NT2/D1 (cell line): ENCODE data around the gene STK24.

Experiments
- DNase-seq: peaks from one replicate; pipeline ENCODE4 v3.0.0-alpha.2; 2011; ENCODE audit warnings: low read depth, low spot score
- H3K27me3 ChIP-seq: 2 replicates; pipeline ENCODE4 v1.6.0; 2011; ENCODE audit warnings: mild to moderate bottlenecking; ENCODE audit not compliant: insufficient read length, insufficient read depth
- H3K36me3 ChIP-seq: 2 replicates; pipeline ENCODE4 v1.6.1; 2011; ENCODE audit warnings: mild to moderate bottlenecking, low read length, mixed read lengths; ENCODE audit not compliant: insufficient read depth, insufficient read length
- H3K4me1 ChIP-seq: 2 replicates; pipeline ENCODE4 v1.5.1; 2011; ENCODE audit not compliant: insufficient read depth, insufficient read length
- H3K4me3 ChIP-seq: 2 replicates; pipeline ENCODE4 v1.5.1; 2011; ENCODE audit warnings: low read depth; ENCODE audit not compliant: insufficient read length
- H3K9ac ChIP-seq: 2 replicates; pipeline ENCODE4 v1.6.0; 2011; ENCODE audit warnings: low read depth; ENCODE audit not compliant: insufficient read length
- H3K9me3 ChIP-seq: 2 replicates; pipeline ENCODE4 v1.5.1; 2011; ENCODE audit warnings: mild to moderate bottlenecking, low read length; ENCODE audit not compliant: insufficient read depth
- SUZ12 ChIP-seq: IDR thresholded peaks from 2 replicates; pipeline ENCODE4 v1.6.1; 2011; ENCODE audit not compliant: insufficient read length, insufficient read depth; ENCODE audit errors: extremely low read depth
- YY1 ChIP-seq: IDR thresholded peaks from 2 replicates; pipeline ENCODE4 v1.6.1; 2011; ENCODE audit not compliant: insufficient read length, insufficient read depth
- ZNF274 ChIP-seq: IDR thresholded peaks from 2 replicates; pipeline ENCODE4 v1.6.1; 2011; ENCODE audit warnings: mild to moderate bottlenecking, low read depth, low read length

The STK24 gene

DNA sequence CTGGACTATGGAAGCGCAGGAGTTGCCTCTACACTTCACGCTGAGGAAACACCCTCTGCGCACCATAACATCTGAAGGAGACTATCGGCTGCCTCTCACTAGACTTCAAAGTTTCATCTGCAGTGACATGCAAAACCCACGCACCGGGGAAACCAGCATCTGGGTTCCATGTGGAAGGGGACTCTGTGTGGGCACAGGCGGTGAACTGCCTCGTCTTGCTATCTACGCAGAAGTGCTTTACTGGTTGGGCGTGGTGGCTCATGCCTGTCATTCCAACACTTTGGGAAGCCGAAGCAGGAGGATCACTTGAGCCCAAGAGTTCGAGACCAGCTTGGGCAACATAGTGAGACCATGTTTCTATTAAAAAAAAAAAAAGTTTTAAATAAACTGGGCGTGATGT, 116.4 kb downstream of the STK24 start:
- Histone ChIP-seq H3K4me3 (no peak overlapping the region), H3K36me3 (peaks cover 82% of the 10 kb centered on the region)
- TF ChIP-seq ZNF274, result no peak
- TF ChIP-seq YY1, result no peak
- TF ChIP-seq SUZ12, result no peak

DNA sequence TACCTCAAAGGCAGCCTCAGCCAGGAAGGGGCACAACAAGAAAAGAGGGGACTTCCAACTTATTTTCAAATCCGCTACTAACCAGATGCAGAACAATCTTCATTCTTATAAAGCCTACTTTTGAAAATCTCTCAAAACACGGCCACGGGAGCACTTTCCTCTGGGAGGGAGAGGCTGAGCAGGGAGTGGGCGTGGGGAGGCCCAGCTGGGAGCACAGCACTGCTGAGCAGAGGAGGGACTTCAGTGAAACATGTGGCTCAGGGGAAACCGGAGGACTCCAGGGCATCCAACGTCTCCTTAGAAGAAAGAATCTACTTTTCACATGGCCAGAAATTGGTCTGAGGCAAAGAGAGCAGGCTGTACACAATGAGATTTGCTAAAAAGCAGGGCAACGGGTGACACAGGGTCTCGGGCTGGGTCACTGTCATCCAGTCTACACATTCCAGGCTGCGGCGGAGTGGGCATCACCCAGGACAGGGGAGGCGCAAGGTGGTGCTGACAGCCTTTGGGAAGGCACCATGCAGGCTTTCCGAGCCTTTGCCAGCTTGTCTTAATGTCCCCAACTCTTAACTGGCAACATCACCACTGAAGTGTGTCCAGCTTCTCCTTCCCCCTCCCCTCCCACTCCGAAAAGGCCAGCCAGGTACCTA, 117.1 kb downstream of the STK24 start:
- Histone ChIP-seq H3K9ac (no peak overlapping the region), H3K4me1 (no peaks in the 10 kb centered on the region), H3K9me3 (no peaks in the 10 kb centered on the region), H3K4me3 (no peak overlapping the region), H3K27me3 (no peaks in the 10 kb centered on the region), H3K36me3 (peaks cover 81% of the 10 kb centered on the region)
- TF ChIP-seq YY1 (no peak), ZNF274 (no peak), SUZ12 (no peak)
- no peak for DNase-seq

More for the DNA sequence above, 116.4 kb downstream of the STK24 start:
- no peaks in the 10 kb centered on the region for H3K27me3 ChIP-seq
- no peaks in the 10 kb centered on the region for H3K4me1 ChIP-seq
- no peak overlapping the region for H3K9ac ChIP-seq
- no peak for DNase-seq
- H3K9me3 ChIP-seq, result no peaks in the 10 kb centered on the region

DNA sequence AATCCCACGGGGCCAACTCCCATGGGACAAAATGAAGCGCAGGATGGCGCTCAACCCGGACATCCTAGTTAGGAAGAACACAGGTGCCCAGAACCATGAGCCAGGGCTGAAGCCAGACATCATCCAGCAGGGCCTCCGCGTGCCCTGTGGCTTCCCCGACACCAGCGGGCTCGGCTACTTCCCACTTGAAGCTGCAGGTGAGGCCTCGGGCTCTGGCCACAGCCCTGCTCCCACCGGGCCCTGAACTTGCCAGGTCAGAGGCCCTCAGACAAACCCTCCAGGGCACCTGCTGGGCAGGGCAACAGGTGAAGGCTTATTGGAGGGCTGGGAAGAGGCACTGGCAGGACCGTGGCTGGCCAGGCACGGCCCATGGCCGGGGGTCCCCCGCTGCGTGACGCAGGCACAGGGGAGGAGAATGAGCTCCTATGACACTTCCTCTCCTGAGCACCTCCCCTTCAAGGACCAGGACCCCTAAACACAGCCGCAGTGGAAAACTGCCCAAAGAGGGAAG, 117.7 kb downstream of the STK24 start:
- Histone ChIP-seq H3K4me3 (no peak overlapping the region), H3K4me1 (no peaks in the 10 kb centered on the region), H3K36me3 (peaks cover 85% of the 10 kb centered on the region), H3K27me3 (no peaks in the 10 kb centered on the region), H3K9ac (no peak overlapping the region), H3K9me3 (no peaks in the 10 kb centered on the region)
- DNase-seq, result no peak
- TF ChIP-seq YY1, result no peak
- TF ChIP-seq ZNF274, result no peak
- no peak for TF ChIP-seq SUZ12

- Histone ChIP-seq H3K27me3 (no peaks in the 10 kb centered on the region), H3K9me3 (no peaks in the 10 kb centered on the region), H3K36me3 (peaks cover 86% of the 10 kb centered on the region), H3K4me3 (no peak overlapping the region), H3K4me1 (no peaks in the 10 kb centered on the region), H3K9ac (no peak overlapping the region)
- no peak for DNase-seq
- TF ChIP-seq SUZ12 (no peak), ZNF274 (no peak), YY1 (no peak)
Observed at GRCh38 chr13:98458431-98458830, 118.5 kb downstream of the STK24 start.

- H3K36me3 ChIP-seq, result peaks cover 84% of the 10 kb centered on the region
- no peak for DNase-seq
- H3K9ac ChIP-seq, result no peak overlapping the region
- H3K4me3 ChIP-seq, result no peak overlapping the region
- H3K9me3 ChIP-seq, result no peaks in the 10 kb centered on the region
- TF ChIP-seq SUZ12 (no peak), ZNF274 (no peak), YY1 (no peak)
- H3K27me3 ChIP-seq, result no peaks in the 10 kb centered on the region
- H3K4me1 ChIP-seq, result no peaks in the 10 kb centered on the region
Observed at GRCh38 chr13:98457053-98457452, 119.9 kb downstream of the STK24 start.

- DNase-seq, result no peak
- TF ChIP-seq ZNF274 (no peak), YY1 (no peak), SUZ12 (no peak)
- Histone ChIP-seq H3K27me3 (no peaks in the 10 kb centered on the region), H3K4me1 (no peaks in the 10 kb centered on the region), H3K4me3 (no peak overlapping the region), H3K9ac (no peak overlapping the region), H3K36me3 (peaks cover 83% of the 10 kb centered on the region), H3K9me3 (no peaks in the 10 kb centered on the region)
Observed at GRCh38 chr13:98456413-98456845, 120.5 kb downstream of the STK24 start.

DNA sequence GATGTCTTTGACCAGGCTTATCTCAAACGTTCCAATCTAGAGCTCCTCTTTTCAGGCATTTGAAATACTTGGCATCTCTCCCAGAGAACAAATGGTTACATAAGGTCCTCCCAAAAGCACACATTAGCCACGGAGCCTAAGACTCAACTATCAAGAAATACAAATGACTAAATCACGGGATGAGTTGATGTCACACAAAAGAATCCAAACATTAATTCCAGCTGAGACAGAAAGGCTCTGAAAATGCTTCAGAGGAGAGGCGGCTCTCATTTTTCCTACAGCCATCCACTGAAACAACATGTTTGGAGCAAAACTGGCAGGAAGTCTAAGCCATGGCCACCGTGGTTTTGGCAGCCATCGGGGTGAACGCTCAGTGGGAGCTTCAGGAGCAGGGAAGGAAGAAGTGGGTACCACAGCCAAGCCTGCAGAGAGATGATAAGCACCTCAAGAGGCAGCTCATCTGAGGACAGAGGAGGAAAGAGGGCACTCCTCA, 122.5 kb downstream of the STK24 start:
- H3K9ac ChIP-seq, result no peak overlapping the region
- no peak for TF ChIP-seq YY1
- no peak for TF ChIP-seq SUZ12
- no peak for TF ChIP-seq ZNF274
- H3K27me3 ChIP-seq, result no peaks in the 10 kb centered on the region
- peaks cover 73% of the 10 kb centered on the region for H3K36me3 ChIP-seq
- no peak overlapping the region for H3K4me3 ChIP-seq
- peaks cover 7% of the 10 kb centered on the region for H3K4me1 ChIP-seq
- no peak for DNase-seq
- H3K9me3 ChIP-seq, result no peaks in the 10 kb centered on the region
